Mesothelial cell of epicardium (in vitro differentiated cells): ENCODE measurements around the gene SMARCC1. TPM values are rescaled to one million over a fixed set of nuclear protein-coding genes. Genes with fewer than 3 reads are reported as not detected.

Experiments used
- DNase-seq, 2 experiments: peaks; one replicate each; pipeline ENCODE4 v3.0.0; 2021; ENCODE audit warnings: low spot score in 2 of 2; ENCODE audit not compliant: unreplicated experiment in 2 of 2
- H3K27ac Mint-ChIP-seq: 2 replicates; pipeline ENCODE4 v1.8.0; 2021; ENCODE audit warnings: mixed read lengths
- H3K27me3 Mint-ChIP-seq: 2 replicates; pipeline ENCODE4 v1.8.0; 2021; ENCODE audit warnings: low read depth, mixed read lengths
- H3K36me3 Mint-ChIP-seq: 2 replicates; pipeline ENCODE4 v1.8.0; 2021; ENCODE audit warnings: mixed read lengths
- H3K4me1 Mint-ChIP-seq: 2 replicates; pipeline ENCODE4 v1.8.0; 2021; ENCODE audit warnings: mixed read lengths
- H3K4me3 Mint-ChIP-seq: 2 replicates; pipeline ENCODE4 v1.8.0; 2021; ENCODE audit warnings: mild to moderate bottlenecking, moderate library complexity, mixed read lengths
- H3K9me3 Mint-ChIP-seq: 2 replicates; pipeline ENCODE4 v1.8.0; 2021; ENCODE audit warnings: mixed read lengths
- total RNA-seq: library from RNA; stranded (reverse); gene quantifications from 3 replicates; pipeline ENCODE4 v1.2.1, GENCODE V29; 2021
- TF ChIP-seq, protein P1 (sequence below): fragments of 200-600 bp; sonication (generic); IDR thresholded peaks from one replicate; pipeline ENCODE4 v1.5.0; 2021; ENCODE audit warnings: antibody characterized with exemption; ENCODE audit not compliant: unreplicated experiment

Gene SMARCC1
- total RNA-seq, 1 donor from 2014 or later = 215 TPM

DNA sequence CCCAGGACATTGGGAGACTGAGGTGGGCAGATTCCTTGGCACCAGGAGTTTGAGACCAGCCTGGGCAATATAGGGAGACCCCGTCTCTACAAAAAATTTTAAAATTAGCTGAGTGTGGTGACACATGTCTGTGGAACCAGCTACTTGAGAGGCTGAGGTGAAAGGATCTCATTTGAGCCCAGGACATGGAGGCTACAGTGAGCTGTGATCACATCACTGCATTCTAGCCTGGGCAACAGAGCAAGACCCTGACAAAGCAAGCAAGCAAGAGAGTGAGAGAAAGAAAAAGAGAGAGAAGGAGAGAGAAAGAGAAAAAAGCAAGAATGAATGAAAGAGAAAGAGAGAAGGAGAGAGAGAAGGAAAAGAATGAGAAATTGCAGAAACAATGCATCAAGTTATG is 150.9 kb downstream of the SMARCC1 start:
- Mint-ChIP-seq H3K36me3 (peaks cover 61% of the 10 kb centered on the region), H3K4me3 (no peak overlapping the region), H3K9me3 (no peaks in the 10 kb centered on the region), H3K27ac (no peak overlapping the region), H3K4me1 (peaks cover 7% of the 10 kb centered on the region), H3K27me3 (no peaks in the 10 kb centered on the region)
- no peak for DNase-seq
- TF ChIP-seq, protein P1, sequence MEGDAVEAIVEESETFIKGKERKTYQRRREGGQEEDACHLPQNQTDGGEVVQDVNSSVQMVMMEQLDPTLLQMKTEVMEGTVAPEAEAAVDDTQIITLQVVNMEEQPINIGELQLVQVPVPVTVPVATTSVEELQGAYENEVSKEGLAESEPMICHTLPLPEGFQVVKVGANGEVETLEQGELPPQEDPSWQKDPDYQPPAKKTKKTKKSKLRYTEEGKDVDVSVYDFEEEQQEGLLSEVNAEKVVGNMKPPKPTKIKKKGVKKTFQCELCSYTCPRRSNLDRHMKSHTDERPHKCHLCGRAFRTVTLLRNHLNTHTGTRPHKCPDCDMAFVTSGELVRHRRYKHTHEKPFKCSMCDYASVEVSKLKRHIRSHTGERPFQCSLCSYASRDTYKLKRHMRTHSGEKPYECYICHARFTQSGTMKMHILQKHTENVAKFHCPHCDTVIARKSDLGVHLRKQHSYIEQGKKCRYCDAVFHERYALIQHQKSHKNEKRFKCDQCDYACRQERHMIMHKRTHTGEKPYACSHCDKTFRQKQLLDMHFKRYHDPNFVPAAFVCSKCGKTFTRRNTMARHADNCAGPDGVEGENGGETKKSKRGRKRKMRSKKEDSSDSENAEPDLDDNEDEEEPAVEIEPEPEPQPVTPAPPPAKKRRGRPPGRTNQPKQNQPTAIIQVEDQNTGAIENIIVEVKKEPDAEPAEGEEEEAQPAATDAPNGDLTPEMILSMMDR = no peak

DNA sequence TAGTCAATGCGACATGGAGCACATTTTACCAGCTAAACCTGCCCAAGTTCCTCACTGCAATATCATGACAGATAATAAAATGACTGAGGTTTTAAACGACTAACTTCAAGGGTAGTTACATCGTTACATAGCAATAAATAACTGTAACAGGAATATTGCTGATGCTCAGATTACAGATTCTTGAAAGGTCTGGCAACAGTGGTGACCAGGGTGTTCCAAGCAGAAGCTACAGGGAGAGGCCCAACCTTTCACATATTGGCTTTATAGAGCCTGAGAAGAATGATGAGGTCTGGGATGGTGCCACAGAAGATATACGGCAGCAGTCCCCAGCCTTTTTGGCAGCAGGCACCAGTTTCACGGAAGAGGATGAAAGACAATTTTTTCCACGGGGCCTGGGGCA is 151.9 kb downstream of the SMARCC1 start:
- Mint-ChIP-seq H3K4me3 (no peak overlapping the region), H3K4me1 (peaks cover 7% of the 10 kb centered on the region), H3K27ac (peak overlapping the region; percentile 64), H3K27me3 (no peaks in the 10 kb centered on the region), H3K9me3 (no peaks in the 10 kb centered on the region), H3K36me3 (peaks cover 63% of the 10 kb centered on the region)
- DNase-seq = no peak
- TF ChIP-seq, protein P1 = no peak

DNA sequence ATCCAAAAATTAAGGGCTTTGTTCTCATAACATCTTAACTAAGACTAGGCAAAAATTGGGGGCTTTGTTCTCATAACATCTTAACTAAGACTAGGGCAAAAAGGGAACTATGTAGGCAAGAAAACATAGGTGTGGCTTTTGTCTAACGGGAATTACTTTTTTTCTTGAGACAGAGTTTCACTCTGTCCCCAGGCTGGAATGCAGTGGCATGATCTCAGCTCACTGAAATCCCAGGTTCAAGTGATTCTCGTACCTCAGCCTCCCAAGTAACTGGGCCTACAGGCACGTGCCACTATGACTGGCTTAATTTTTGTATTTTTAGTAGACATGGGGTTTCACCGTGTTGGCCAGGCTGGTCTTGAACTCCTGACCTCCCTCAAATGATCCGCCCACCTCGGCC is 153.3 kb downstream of the SMARCC1 start:
- peaks cover 67% of the 10 kb centered on the region for H3K36me3 Mint-ChIP-seq
- H3K27ac Mint-ChIP-seq = peak overlapping the region; percentile 58
- no peak overlapping the region for H3K4me3 Mint-ChIP-seq

DNA sequence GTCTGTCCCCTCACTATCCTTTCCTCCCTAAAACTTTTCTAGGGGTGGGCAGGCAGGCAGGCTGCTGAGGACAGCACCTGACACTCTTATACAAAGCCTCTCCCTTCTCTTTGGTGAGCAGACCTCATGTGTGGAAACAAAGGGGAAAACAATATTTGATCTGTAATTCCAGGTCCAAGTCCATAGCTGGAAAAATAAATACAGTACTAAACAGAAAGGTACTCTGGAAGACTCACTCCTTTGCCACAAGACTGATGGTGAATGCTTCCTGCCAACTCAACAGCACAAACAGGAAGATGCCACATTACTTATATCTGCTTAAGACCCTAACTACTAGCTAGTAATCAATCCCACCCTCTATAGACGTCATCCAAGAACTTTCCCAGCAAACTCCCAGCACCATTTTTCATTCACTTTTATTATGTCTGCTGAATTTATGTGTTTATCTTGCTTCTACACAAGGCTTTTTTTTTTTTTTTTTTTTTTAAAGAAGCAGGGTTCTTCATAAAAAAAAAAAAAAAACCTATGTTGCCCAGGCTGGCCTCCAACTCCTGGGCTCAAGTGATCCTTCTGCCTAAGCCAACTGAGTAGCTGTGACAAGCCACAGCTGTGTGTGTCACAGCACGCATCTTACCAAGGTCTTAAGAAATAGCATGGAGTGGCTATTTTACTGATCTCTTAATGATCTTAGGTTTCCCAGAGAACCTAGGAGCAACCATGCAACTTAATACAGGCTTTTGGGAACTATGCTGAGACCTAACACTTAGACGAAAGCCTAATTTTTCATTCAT is 158.8 kb downstream of the SMARCC1 start:
- H3K36me3 Mint-ChIP-seq = peaks cover 58% of the 10 kb centered on the region

More for the DNA sequence above, 153.3 kb downstream of the SMARCC1 start:
- TF ChIP-seq, protein P1 = no peak
- no peaks in the 10 kb centered on the region for H3K9me3 Mint-ChIP-seq
- no peak for DNase-seq
- H3K27me3 Mint-ChIP-seq = no peaks in the 10 kb centered on the region
- peaks cover 7% of the 10 kb centered on the region for H3K4me1 Mint-ChIP-seq

DNA sequence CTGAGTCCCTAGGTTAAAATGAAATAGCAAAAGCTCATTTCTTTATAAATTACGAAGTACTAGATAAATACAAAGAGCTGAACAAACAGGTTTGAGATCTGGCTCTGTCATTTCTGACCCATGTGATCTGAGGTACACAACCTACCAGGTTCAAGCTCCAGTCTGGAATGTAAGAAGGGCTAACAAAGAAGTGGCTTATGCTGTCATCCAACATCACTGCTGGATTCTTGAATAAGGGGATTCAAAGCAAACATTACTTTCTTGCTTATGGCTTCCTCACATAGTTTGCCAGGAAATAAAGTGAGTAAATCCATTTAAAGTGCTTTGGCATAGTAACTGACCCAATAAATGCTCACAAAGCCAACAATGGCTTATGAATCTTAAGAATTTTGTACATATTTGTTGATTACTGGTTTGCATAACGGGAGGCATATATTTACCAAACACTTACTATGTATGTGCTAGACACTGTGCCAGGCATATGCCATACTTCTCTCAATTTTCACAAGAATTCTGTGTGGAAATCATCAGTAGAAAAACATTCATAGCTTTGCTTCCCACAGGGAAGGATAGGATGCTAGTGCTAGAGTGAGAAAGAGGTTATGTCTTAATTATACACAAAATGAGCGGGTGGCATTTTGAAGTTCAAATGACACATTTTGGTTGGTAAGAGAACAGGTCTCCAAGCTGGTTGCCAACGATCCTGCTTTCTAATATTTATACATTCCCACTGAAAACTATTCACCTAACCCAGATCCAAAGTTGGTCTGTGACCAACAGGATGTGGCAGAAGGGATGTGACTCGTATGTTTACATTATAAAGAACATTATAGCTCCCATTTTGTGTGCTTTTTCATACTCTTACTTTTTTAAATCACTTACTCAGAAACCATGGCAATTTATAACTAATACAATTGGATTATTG is 164.3 kb downstream of the SMARCC1 start:
- H3K27me3 Mint-ChIP-seq = no peaks in the 10 kb centered on the region
- H3K36me3 Mint-ChIP-seq = peaks cover 47% of the 10 kb centered on the region
- H3K27ac Mint-ChIP-seq = peak overlapping the region; percentile 54
- H3K9me3 Mint-ChIP-seq = no peaks in the 10 kb centered on the region
- TF ChIP-seq, protein P1 = no peak
- DNase-seq = no peak
- peaks cover 5% of the 10 kb centered on the region for H3K4me1 Mint-ChIP-seq
- no peak overlapping the region for H3K4me3 Mint-ChIP-seq

More for the DNA sequence above, 158.8 kb downstream of the SMARCC1 start:
- H3K4me1 Mint-ChIP-seq = no peaks in the 10 kb centered on the region
- no peak for DNase-seq
- H3K4me3 Mint-ChIP-seq = no peak overlapping the region
- H3K9me3 Mint-ChIP-seq = no peaks in the 10 kb centered on the region
- peak overlapping the region; percentile 70 for H3K27ac Mint-ChIP-seq
- TF ChIP-seq, protein P1 = no peak
- H3K27me3 Mint-ChIP-seq = no peaks in the 10 kb centered on the region
